Neural progenitor cell (in vitro differentiated cells): ENCODE results near the gene SH3BGRL3. TPM values are rescaled to one million over a fixed set of nuclear protein-coding genes. Genes with fewer than 3 reads are reported as not detected.

Experiments used
- DNase-seq: peaks from one replicate; pipeline ENCODE4 v3.0.0-alpha.2; 2016; ENCODE audit warnings: low spot score
- H2AFZ ChIP-seq: fragments of 200-600 bp; sonication (generic); replicated peaks from 2 replicates; pipeline ENCODE4 v1.6.1; 2016; ENCODE audit warnings: antibody characterized with exemption
- H3F3A ChIP-seq: fragments of 200-600 bp; sonication (generic); 2 replicates; pipeline ENCODE4 v1.6.1; 2016; ENCODE audit warnings: antibody characterized with exemption, low read depth
- H3K27ac ChIP-seq: fragments of 200-600 bp; sonication (generic); 2 replicates; pipeline ENCODE4 v1.5.1; 2016; ENCODE audit warnings: mild to moderate bottlenecking
- H3K27me3 ChIP-seq: fragments of 200-600 bp; sonication (generic); 2 replicates; pipeline ENCODE4 v1.6.1; 2016; ENCODE audit warnings: mild to moderate bottlenecking, moderate library complexity
- H3K36me3 ChIP-seq: fragments of 200-600 bp; sonication (generic); 2 replicates; pipeline ENCODE4 v1.5.1; 2016
- H3K4me1 ChIP-seq: fragments of 200-600 bp; sonication (generic); 2 replicates; pipeline ENCODE4 v1.6.1; 2016; ENCODE audit warnings: mixed run types
- H3K4me2 ChIP-seq: fragments of 200-600 bp; sonication (generic); 2 replicates; pipeline ENCODE4 v1.6.1; 2016
- H3K4me3 ChIP-seq: fragments of 200-600 bp; sonication (generic); 2 replicates; pipeline ENCODE4 v1.5.1; 2016
- H3K79me2 ChIP-seq: fragments of 200-600 bp; sonication (generic); 2 replicates; pipeline ENCODE4 v1.6.1; 2016; ENCODE audit warnings: low read depth
- H3K9ac ChIP-seq: fragments of 200-600 bp; sonication (generic); 2 replicates; pipeline ENCODE4 v1.6.1; 2016
- H3K9me3 ChIP-seq: fragments of 200-600 bp; sonication (generic); 2 replicates; pipeline ENCODE4 v1.5.1; 2016; ENCODE audit warnings: low read depth
- H4K20me1 ChIP-seq: fragments of 200-600 bp; sonication (generic); 2 replicates; pipeline ENCODE4 v1.6.1; 2016; ENCODE audit warnings: low read depth
- H3K27ac Mint-ChIP-seq: 3 replicates; pipeline ENCODE4 v1.8.0; 2021; ENCODE audit warnings: mixed read lengths
- H3K27me3 Mint-ChIP-seq: 2 replicates; pipeline ENCODE4 v1.8.0; 2022; ENCODE audit warnings: low read depth, mild to moderate bottlenecking, inconsistent platforms, moderate library complexity, mixed read lengths; ENCODE audit not compliant: insufficient read depth
- H3K36me3 Mint-ChIP-seq: 3 replicates; pipeline ENCODE4 v1.8.0; 2021; ENCODE audit warnings: mixed read lengths
- H3K4me1 Mint-ChIP-seq: 3 replicates; pipeline ENCODE4 v1.8.0; 2021; ENCODE audit warnings: mixed read lengths
- H3K4me3 Mint-ChIP-seq: 3 replicates; pipeline ENCODE4 v1.8.0; 2021; ENCODE audit warnings: mild to moderate bottlenecking, moderate library complexity, mixed read lengths
- H3K9me3 Mint-ChIP-seq: 3 replicates; pipeline ENCODE4 v1.8.0; 2020; ENCODE audit warnings: mixed read lengths
- CTCF ChIP-seq: fragments of 200-600 bp; sonication (generic); IDR thresholded peaks from 2 replicates; pipeline ENCODE4 v1.5.1; 2017; ENCODE audit warnings: antibody characterized with exemption, mild to moderate bottlenecking
- EZH2 ChIP-seq: fragments of 200-600 bp; sonication (generic); IDR thresholded peaks from 2 replicates; pipeline ENCODE4 v1.6.1; 2017; ENCODE audit warnings: antibody characterized with exemption, mild to moderate bottlenecking, moderate library complexity
- EZH2phosphoT487 ChIP-seq: fragments of 200-600 bp; sonication (generic); IDR thresholded peaks from 2 replicates; pipeline ENCODE4 v1.6.1; 2017; ENCODE audit warnings: antibody characterized with exemption
- total RNA-seq: library from RNA; depleted of rRNA; stranded (reverse); fragments of >200 nt; gene quantifications from 2 replicates; pipeline ENCODE4 v1.2.3, GENCODE V29; 2015; ENCODE audit warnings: low replicate concordance

The SH3BGRL3 gene
- total RNA-seq, 1 donor from 2014 or later = 15.6 TPM

- Histone ChIP-seq H3K27ac (no peak overlapping the region), H3K36me3 (no peaks in the 10 kb centered on the region), H3K4me3 (no peak overlapping the region), H3F3A (peaks cover 5% of the 10 kb centered on the region), H4K20me1 (no peaks in the 10 kb centered on the region), H3K4me2 (no peak overlapping the region), H3K27me3 (no peaks in the 10 kb centered on the region), H3K79me2 (no peaks in the 10 kb centered on the region), H2AFZ (no peak overlapping the region), H3K9me3 (no peaks in the 10 kb centered on the region), H3K9ac (no peak overlapping the region), H3K4me1 (peaks cover 25% of the 10 kb centered on the region)
- TF ChIP-seq CTCF (no peak), EZH2phosphoT487 (no peak), EZH2 (no peak)
- peaks cover 60% of the 10 kb centered on the region for H3K4me1 Mint-ChIP-seq
- no peaks in the 10 kb centered on the region for H3K9me3 Mint-ChIP-seq
- H3K4me3 Mint-ChIP-seq = no peak overlapping the region
- no peak for DNase-seq
- H3K27me3 Mint-ChIP-seq = peaks cover 13% of the 10 kb centered on the region
- no peak overlapping the region for H3K27ac Mint-ChIP-seq
- no peaks in the 10 kb centered on the region for H3K36me3 Mint-ChIP-seq
Measured at GRCh38 chr1:26288311-26288941, 8.5 kb downstream of the SH3BGRL3 start.

- H2AFZ ChIP-seq = no peak overlapping the region
- H3K27me3 Mint-ChIP-seq = peaks cover 13% of the 10 kb centered on the region
- no peak overlapping the region for H3K9ac ChIP-seq
- H3K9me3 ChIP-seq = no peaks in the 10 kb centered on the region
- H3K4me3 ChIP-seq = no peak overlapping the region
- no peaks in the 10 kb centered on the region for H3K9me3 Mint-ChIP-seq
- H3K27me3 ChIP-seq = no peaks in the 10 kb centered on the region
- H3K36me3 Mint-ChIP-seq = no peaks in the 10 kb centered on the region
- peaks cover 5% of the 10 kb centered on the region for H3F3A ChIP-seq
- H4K20me1 ChIP-seq = no peaks in the 10 kb centered on the region
- H3K4me1 Mint-ChIP-seq = peaks cover 57% of the 10 kb centered on the region
- no peaks in the 10 kb centered on the region for H3K79me2 ChIP-seq
- H3K4me2 ChIP-seq = no peak overlapping the region
- H3K27ac ChIP-seq = peak overlapping the region; percentile 46
- H3K4me3 Mint-ChIP-seq = peak overlapping the region; percentile 33
- H3K36me3 ChIP-seq = no peaks in the 10 kb centered on the region
- TF ChIP-seq CTCF = no peak
- no peak for TF ChIP-seq EZH2
- no peak for TF ChIP-seq EZH2phosphoT487
- H3K4me1 ChIP-seq = peaks cover 25% of the 10 kb centered on the region
- peak; percentile 33 for DNase-seq
- H3K27ac Mint-ChIP-seq = peak overlapping the region; percentile 33
Measured at GRCh38 chr1:26289158-26290059, 9.5 kb downstream of the SH3BGRL3 start.

GRCh38 chr1:26290122-26290881 lies 10.4 kb downstream of the SH3BGRL3 start:
- Histone ChIP-seq H3K4me3 (no peak overlapping the region), H3K27me3 (no peaks in the 10 kb centered on the region), H3K9me3 (no peaks in the 10 kb centered on the region), H3K4me2 (peak overlapping the region; percentile 38), H2AFZ (no peak overlapping the region), H3K9ac (no peak overlapping the region), H3K79me2 (no peaks in the 10 kb centered on the region), H3F3A (peaks cover 4% of the 10 kb centered on the region), H3K27ac (no peak overlapping the region), H4K20me1 (no peaks in the 10 kb centered on the region), H3K36me3 (no peaks in the 10 kb centered on the region), H3K4me1 (peaks cover 24% of the 10 kb centered on the region)
- Mint-ChIP-seq H3K4me1 (peaks cover 51% of the 10 kb centered on the region), H3K36me3 (no peaks in the 10 kb centered on the region), H3K9me3 (no peaks in the 10 kb centered on the region), H3K27ac (peak overlapping the region; percentile 91), H3K4me3 (peak overlapping the region; percentile 48), H3K27me3 (peaks cover 10% of the 10 kb centered on the region)
- peak; percentile 20 for DNase-seq
- TF ChIP-seq EZH2phosphoT487 (no peak), EZH2 (no peak), CTCF (no peak)
